ENCODE data around the gene ASMT.

ASMT gene

DNA sequence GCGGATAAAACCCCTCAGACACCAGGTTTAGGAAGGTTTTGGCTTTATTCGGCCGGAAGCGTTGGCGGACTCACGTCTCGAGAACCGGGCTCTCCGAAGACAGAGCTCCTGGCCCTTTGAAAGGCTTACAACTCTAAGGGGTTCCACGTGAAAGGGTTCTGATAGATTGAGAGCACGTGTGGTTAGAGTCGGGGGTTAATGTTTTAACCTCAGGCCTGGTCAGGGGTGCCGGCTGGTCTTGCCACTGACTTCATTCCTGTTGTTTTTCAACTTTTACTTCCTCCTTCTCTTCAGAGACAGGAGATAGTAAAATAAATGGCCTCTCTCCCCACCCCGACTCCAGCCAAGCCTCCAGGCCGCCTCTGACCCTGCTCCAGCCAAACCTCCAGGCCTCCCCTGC, 4.7 kb upstream of the ASMT start:
- TF ChIP-seq, protein P1, sequence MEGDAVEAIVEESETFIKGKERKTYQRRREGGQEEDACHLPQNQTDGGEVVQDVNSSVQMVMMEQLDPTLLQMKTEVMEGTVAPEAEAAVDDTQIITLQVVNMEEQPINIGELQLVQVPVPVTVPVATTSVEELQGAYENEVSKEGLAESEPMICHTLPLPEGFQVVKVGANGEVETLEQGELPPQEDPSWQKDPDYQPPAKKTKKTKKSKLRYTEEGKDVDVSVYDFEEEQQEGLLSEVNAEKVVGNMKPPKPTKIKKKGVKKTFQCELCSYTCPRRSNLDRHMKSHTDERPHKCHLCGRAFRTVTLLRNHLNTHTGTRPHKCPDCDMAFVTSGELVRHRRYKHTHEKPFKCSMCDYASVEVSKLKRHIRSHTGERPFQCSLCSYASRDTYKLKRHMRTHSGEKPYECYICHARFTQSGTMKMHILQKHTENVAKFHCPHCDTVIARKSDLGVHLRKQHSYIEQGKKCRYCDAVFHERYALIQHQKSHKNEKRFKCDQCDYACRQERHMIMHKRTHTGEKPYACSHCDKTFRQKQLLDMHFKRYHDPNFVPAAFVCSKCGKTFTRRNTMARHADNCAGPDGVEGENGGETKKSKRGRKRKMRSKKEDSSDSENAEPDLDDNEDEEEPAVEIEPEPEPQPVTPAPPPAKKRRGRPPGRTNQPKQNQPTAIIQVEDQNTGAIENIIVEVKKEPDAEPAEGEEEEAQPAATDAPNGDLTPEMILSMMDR (IDR thresholded peaks at IDR 0.05) = no peak

DNA sequence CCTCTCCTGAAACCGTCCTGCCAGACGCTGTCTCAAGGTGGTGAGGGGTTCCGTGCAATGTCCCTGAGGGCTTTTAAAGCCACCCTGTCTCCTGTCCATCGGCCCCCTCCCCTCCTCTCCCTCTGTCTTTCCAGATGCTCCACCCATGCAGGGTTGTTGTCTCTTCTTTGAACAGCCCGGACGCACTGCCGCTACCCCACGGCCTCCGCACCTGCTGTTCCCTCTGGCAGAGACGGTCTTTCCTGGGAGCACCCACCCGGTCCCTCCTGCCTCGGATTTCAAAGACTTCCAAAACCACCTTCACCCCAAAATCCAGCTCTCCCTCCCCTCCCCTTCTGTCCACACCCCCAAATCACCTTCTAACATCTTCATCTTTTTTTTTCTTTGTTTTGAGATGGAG, 4.1 kb upstream of the ASMT start:
- TF ChIP-seq, protein P1 (IDR thresholded peaks at IDR 0.05) = no peak

DNA sequence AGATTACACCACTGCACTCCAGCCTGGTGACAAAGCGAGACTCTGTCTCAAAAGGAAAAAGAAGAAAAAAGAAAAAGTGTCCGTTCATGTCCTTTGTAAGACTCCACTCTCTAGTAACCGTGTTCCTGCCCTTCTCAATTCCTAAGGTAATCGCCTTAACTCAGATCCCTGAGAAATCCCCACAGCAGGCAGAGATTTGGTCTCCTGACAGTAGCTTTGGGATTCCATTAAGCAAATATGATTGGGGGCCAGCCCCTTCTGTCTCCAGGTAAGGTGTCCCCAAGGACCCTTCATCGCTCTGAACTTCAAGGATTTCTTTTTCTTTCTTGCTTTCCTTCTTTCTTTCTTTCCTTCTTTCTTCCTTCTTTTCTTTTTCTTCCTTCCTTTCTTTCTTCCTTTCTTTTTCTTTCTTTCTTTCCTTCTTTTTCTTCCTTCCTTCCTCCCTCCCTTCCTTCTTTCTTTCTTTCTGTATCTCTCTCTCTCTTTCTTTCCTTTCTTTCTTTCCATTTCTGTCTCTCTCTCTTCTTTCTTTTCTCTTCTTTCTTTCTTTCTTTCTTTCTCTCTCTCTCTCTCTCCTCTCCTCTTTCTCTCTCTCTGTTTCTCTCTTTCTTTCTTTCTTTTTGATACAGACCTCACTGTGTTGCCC, 2.1 kb upstream of the ASMT start:
- TF ChIP-seq, protein P1 (IDR thresholded peaks at IDR 0.05) = no peak

DNA sequence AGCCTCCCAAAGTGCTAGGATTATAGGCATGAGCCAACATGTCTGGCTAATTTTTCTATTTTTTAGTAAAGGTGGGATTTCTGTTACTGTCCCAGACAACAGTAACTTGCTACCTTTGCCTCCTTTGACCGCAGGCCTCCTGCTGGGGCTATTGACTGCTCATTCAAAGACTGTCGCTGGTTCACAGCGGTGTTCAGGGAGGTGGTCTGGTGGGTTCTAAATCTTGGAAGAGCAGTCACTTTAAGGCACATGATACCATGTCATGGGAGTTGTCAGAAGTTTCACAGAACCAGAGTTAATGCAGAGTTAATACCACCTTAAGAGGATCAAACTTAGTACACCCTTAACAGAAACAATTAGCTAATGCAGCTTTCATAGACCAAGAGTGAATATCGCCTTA, 3.8 kb downstream of the ASMT start:
- TF ChIP-seq, protein P1 (IDR thresholded peaks at IDR 0.05) = no peak

DNA sequence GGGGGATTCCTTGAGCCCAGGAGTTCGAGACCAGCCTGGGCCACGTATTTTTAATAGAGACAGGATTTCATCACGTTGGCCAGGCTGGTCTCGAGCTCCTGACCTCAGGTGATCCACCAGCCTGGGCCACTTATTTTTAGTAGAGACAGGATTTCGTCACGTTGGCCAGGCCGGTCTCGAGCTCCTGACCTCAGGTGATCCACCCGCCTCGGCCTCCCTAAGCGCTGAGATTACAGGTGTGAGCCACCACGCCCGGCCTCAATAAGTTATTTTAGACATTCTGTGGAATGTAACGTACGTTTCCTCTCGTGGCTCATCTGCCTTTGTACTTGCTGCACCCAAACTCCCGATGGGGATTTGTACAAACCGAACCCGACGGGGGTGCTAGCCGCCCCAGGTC, 8.8 kb downstream of the ASMT start:
- TF ChIP-seq, protein P1 (IDR thresholded peaks at IDR 0.05) = no peak

DNA sequence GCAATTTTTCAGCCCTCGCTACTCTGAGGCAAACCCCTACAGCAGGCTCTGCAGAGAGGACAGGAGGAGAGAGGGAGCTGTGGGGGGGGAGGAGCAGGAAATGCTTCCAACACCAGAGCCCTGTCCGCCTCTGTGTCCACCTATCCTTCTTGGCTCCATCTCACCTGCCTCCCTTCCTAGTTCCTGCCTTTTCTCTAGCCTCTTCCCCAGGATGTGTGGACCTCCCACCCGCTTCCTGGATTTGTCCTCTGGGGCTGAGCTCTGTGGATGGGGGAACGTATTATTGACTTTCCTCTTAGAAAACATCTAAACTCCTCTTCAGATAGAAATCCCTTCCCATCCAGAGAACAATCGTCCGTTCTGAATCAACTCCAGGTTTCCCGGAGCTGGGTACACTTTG, 14.4 kb downstream of the ASMT start:
- TF ChIP-seq, protein P1 (IDR thresholded peaks at IDR 0.05) = no peak

DNA sequence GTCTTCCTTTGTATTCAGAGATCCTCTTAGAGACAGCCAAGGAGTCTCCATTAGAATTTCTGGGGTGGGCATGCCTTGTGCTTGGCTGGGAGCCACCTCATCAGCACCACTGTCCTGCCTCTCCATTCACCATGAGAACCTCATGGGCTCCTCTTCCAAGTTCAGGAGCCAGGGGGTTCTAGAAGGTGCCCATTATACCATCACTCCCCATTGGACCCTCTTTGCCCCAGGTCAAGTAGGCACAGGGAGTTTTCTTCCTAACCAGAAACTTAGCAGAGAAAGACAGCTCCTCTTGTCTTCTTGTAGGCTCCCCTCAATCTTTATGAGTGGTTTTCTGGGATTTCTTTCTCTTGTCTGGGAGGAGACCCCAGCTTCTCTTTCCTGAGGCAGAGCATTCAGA, 31.1 kb downstream of the ASMT start:
- TF ChIP-seq, protein P1 (IDR thresholded peaks at IDR 0.05) = no peak

DNA sequence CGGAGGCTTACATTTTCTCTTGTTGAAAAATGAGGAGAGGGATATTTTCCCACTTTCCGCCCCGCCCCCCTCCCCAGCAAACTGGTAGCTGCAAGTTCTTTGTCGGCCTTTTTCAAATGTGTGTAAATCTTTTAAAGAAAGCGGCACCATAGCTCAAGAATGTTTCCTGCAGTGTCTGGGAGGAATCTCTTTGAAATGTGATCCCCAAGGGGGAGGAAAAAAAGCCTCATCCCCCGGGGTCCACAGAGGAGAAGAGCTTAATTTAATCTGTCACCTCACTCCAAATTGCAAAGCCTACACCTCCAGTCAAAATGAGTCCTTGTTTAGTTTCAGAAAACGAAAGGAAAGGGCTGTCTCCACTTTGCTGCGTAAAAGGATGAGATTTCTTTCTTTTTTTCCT, 34.8 kb downstream of the ASMT start:
- TF ChIP-seq, protein P1 (IDR thresholded peaks at IDR 0.05) = no peak

Measured in LNCAP (cell line).